Measurements from ENCODE around the gene NT5DC1.

- TF ChIP-seq EZH2 (IDR thresholded peaks at IDR 0.05; ENCODE audit: borderline replicate concordance, low read length) = no peak
- TF ChIP-seq, protein P1, sequence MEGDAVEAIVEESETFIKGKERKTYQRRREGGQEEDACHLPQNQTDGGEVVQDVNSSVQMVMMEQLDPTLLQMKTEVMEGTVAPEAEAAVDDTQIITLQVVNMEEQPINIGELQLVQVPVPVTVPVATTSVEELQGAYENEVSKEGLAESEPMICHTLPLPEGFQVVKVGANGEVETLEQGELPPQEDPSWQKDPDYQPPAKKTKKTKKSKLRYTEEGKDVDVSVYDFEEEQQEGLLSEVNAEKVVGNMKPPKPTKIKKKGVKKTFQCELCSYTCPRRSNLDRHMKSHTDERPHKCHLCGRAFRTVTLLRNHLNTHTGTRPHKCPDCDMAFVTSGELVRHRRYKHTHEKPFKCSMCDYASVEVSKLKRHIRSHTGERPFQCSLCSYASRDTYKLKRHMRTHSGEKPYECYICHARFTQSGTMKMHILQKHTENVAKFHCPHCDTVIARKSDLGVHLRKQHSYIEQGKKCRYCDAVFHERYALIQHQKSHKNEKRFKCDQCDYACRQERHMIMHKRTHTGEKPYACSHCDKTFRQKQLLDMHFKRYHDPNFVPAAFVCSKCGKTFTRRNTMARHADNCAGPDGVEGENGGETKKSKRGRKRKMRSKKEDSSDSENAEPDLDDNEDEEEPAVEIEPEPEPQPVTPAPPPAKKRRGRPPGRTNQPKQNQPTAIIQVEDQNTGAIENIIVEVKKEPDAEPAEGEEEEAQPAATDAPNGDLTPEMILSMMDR (conservative IDR thresholded peaks at IDR 0.05 in 1 of 2, IDR thresholded peaks at IDR 0.05 in 1 of 2; ENCODE audit: extremely low read depth in 1 of 2, insufficient read depth in 1 of 2, low read depth in 1 of 2, low read length in 2 of 2) = no peak
Measured at GRCh38 chr6:116136373-116136772, 35.7 kb downstream of the NT5DC1 start.

All from mammary epithelial cell (primary cell).